NCI-H187 (cell line): ENCODE measurements around the gene NKD2.
"Not testable (repeated sequence)": the region's sequence is repeated elsewhere in the genome, so short reads cannot be mapped to it uniquely, and the experiment has no call there.

Experiments used
- DNase-seq, 2 experiments: peaks; one replicate each; lab custom pipeline; 2025; lab: John Stamatoyannopoulos, UW

Gene NKD2, protein sequence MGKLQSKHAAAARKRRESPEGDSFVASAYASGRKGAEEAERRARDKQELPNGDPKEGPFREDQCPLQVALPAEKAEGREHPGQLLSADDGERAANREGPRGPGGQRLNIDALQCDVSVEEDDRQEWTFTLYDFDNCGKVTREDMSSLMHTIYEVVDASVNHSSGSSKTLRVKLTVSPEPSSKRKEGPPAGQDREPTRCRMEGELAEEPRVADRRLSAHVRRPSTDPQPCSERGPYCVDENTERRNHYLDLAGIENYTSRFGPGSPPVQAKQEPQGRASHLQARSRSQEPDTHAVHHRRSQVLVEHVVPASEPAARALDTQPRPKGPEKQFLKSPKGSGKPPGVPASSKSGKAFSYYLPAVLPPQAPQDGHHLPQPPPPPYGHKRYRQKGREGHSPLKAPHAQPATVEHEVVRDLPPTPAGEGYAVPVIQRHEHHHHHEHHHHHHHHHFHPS

DNA sequence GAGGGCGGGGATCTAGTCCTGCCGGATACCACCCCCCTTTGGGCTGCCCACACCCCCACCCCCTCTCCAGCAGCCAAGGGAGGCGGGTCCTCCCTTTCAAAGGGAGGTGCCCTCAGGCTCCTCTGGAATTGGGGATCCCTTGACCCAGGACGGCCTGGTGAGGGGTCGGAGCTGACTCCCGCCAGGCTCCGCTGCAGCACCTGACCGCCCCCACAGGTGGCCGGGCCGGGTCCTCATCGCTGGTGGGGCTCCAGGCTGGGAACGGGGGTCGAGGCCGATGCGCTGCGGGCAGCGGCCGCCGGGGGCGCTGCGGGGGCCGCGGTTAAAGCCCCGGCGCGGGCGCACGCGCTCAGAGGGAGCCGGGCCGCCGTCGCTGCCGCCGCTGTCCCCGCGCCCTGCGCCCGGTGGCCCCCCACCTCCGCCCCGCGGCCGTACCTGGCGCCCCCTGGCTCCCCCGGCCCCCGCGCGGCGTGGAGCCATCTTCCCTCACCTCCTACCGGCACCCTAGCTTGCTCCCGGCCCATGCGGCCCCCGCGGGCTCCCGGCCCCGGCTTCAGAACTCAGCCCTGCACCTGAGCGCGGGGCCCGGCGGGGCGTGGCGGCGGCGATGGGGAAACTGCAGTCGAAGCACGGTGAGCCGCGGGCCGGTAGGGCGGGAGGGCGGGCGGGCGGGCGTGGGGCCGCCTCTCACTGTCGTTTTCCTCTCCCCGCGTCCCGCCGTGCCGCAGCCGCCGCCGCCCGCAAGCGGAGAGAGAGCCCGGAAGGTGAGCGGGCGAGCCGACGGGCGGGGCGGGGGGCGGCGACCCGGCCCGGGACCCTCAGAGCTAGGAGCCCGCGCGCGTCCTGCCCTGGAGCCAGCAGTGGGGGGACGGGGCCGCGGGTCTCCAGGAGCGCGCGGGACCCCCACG, at the start of gene NKD2:
Gene NKD2 (plus strand): TSS at position 352 of the 908 bp plus-strand sequence. CDS start 256 bp downstream, at position 608.
- no peak for DNase-seq

DNA sequence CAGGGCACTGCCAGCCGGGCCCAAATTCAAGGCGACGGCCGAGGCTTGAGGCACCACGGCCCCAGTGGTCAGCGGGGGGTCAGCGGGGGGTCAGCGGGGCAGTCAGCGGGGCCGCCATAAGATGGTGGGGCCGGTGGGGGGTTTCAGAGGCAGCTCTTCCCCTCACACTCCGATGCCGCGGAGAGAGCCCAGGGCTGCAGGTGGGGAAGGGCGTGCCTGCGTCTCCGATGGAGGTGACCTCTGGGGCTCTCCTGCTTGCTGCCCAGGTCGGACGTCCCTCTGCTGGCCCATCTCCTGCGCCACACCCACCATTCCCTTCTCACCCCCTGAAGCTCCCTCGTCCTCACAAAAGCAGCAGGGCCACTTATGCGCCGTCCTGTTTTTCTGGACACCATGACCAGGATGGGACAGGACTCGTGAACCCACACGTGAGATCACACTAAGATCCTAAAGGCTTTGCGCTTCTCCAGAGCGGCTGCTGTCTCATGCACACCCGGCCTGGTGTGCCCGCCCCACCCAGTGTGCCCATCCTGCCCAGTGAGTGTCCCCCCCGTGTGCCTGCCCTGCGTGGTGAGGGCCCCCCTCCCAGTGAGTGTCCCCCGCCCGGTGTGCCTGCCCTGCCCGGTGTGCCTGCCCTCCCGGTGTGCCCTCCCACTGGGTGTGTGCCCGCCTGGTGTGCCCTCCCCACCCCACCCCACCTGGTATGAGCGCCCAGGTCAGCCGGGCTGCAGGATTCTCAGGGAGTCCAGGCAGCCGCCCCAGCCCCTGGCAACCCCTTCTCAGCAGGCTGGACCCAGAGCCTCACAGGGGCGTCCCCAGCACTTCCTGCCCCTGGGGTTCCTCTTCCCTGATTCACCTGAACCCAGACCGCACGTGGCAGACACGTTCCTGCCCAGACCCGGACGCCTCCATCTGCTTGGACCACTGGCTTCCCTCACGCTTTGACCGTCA, 48.7 kb upstream of the NKD2 start:
- DNase-seq = no peak

DNA sequence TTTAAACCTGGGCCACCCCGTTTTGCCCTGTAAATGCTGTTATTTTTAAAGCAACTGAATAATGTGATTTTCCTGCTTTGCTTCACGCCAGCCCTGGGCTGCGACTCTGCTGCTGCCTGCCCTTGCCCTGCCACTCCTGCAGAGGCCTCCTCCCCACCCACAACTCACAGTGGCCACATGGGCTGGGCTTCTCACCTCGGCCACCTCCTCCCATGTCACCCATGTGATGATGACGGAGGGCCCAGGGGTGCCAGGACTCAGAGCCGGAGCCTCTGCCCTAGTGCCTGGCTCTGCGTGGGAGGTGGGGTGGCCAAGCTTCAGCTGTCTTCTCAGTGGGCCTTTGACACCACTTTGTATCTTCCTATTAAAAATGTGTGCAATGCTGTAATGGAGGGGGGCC, 48.1 kb upstream of the NKD2 start:
- no peak for DNase-seq

DNA sequence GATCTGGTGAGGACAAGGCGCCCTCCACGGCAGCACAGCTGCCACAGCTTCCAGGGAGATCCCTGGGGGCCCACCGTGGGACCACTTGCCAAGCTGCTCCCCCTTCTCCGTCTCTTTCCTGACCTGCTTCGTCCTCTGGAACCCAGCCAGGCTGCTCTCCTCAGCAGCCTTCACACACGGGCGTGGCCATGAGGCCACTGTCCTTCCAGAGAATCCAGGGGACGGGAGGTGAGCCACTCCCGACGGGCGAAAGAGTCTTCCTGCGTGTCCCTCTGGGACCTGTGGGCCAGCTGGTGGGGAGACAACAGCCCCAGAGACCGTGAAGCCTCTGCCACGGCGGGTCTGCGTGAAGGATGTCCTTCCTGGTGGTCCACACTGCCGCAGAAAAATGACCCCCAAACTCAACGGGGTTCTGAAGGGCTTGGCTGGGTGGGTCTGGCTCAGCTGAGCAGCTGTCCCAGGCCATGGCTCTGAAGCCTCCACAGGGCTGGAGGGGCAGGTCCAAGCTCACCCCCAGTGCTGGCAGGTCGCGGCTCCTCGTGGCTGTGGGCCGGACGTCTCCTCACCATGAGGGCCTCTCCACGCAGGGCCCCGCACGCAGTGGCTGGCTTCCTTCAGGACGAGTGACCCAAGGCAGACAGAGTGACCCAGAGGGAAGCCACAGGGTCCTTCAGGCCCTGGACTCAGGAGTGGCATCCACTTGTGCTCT, 47.4 kb upstream of the NKD2 start:
- DNase-seq = no peak

DNA sequence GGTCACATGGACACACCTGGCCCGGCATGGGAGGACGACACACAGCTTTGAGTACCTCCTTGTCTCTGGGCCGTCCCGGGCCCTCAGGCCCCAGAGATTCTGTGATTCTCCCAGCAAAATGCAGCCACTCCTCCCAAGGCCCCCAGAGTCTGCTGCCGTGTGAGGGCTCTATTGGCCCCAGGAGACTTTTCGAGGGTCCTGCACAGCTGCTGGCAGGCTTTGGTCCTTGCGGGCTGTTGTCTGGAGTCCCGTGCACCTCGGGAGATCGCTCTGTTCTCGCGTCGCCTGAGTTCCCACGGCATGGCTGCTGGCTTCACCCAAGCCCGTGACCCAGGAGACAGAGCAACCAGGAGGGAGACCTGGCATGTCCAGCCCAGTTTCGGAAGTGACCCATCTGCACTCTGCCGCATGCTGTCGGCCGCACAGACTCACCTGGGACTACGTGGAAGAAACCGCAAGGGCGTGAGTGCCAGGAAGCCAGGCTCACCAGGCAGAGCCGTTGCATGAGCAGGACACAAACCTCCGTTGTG, 46.8 kb upstream of the NKD2 start:
- DNase-seq = no peak

DNA sequence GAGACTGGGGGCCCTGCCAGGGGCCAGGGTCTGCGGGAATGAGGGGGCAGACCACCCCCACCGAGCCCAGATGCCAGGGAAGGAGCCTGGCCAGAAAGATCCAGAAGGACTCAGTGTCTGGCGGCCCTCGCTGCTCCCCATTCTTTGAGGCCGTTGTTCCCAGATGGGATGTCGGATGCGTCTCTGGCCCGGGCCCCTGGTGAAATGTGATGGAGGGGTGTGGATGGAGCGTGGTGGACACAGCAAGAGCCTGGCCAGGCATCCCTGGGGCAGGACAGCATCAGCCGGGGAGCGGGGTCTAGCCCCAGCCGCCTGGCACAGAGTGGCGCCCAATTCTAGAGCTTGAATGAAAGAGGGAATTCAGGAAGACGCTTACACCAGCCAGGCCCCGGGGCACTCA, 46.2 kb upstream of the NKD2 start:
- no peak for DNase-seq

DNA sequence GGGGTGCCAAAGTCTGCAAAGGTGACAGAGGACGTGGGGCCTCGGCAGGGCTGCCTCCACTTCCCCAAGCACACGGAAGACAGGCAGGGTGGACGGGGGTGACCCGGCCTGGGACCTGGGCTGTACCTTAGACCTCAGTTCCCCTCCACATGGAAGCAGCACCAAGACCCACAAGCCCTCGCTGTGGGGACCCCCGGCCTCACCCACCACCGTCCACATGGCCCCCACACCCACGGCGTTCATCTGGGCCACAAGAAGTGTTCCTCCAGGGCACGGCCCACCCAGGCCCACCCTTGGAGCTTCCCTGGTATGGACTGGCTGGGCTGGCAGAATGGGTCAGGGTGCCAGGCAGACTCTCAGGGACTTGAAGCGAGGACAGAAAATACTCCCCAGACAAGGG, 45.8 kb upstream of the NKD2 start:
- DNase-seq = no peak

DNA sequence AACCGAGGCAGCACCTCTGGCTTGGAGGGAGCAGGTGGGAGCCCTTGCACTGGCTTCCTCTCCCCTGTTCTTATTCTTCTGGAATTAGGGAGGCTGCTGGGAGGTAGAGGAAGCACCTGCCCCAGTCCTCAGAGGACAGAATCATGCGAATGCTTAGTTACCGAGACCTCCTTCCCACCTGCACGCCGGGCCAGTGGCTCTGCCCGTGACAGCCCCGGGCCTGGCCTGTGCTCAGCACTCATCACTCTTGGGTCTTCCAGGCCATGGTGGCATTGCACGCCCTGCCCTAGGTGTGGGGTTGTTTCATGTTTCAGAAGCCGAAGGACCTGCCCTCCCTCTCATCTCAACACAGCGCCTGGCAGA, 45.3 kb upstream of the NKD2 start:
- DNase-seq = no peak

DNA sequence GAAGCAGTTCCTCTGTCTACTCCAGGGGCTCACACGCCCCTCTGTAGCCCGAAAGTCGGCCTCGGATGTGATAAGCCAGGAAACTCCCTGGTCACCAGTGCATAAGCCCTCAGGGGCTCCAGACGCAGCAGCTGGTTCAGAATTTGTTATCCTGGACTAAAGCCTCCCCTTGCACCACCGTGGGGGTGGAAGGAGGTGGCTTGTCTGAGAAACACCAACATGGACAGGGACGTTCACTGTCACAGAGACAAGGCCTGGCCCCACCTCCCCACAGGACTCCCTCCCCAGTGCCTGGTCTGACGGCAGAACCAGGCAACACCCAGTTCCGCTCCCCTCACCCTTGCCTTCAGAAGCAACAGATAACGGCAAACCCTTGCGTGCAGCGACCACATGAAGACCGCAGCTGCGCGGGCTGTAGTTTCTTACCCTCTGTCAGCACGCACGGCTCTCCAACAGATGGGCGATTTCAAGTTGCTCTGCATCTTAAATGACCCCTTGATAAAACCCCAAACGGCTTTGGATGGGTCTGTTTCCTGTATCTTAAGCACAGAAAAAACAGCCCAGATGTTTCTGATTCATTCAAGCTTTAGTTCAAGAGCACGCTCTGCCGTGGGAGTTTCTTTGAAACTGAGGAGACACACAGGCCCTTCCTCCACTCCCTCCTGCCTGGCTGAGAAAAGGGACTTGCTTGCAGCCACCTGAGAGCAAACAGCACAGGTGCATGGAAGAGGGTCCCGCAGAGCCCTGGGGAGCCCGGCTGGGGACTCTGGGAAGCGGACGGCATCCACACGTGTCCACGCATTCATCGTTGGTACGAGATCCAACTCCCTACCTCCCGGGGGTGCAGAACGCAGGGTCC, 44.7 kb upstream of the NKD2 start:
- no peak for DNase-seq

DNA sequence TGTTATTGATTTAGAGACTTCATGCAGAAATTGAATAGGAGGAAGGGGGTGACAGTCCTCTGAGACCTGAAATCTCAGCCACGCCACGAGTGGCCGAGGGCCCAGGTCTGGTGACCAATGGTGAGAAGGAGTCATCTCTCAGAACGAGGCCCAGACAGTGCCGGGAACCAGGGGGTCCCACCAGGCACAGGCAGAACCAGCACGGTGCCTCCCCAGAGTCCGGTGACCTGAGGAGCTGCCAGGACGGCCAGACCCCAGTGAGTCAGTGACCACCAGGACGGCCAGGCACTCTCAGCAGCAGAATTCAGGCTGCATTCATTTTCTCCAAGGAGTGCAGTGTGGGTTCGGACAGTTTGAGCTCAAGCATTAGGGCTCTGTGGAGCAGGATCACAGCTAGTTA, 43.8 kb upstream of the NKD2 start:
- no peak for DNase-seq

DNA sequence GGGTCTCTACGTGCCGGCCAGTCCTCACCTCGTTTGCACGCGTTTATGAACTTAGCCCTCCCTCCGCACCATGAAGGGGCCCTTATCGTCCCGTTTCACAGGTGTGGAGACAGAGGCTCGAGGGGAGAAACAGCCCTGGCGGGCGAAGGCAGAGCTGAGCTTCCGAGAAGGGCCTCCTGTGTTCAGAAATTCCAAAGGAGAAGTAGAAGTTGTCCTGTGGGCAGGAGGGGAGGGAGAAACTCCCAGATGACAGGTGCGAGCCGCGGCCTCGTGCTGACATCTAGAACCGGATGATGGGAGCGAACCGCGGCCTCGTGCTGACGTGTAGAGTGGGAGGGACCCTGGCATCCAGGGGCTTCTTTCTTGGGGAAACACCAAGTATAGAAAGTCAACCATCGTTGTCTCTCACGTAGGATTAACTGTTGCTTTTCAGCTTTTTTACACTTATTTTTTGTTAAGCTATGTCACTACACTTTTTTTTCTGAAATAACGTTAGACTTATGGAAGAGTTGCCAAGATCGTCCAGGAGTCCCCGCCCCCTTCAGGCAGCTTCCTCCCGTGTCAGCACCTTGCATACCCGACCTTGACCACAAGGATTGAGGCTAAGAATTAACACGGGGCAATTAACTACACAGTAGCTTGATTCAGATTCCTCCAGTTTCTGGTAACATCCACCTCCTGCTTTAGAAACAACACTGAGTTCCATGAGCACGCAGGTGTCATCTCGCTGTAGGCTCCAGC, 42.8 kb upstream of the NKD2 start:
- DNase-seq = no peak

DNA sequence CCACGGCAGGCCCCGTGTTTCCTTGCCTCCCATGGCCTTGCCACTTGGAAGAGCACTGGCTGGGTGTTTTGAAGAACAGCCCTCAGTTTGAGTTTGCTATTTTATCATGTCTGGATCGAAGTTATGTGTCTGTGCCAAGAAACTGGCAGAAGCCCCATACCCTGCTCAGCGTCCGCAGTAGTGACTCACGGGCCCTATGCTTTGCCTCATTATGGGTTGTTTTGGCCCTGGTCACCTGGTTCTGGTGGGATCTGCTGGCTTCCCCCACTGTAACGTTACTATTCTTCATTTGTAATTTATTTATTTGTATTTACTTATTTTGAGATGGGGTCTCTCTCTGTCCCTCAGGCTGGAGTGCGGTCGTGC, 42.3 kb upstream of the NKD2 start:
- DNase-seq = no peak

DNA sequence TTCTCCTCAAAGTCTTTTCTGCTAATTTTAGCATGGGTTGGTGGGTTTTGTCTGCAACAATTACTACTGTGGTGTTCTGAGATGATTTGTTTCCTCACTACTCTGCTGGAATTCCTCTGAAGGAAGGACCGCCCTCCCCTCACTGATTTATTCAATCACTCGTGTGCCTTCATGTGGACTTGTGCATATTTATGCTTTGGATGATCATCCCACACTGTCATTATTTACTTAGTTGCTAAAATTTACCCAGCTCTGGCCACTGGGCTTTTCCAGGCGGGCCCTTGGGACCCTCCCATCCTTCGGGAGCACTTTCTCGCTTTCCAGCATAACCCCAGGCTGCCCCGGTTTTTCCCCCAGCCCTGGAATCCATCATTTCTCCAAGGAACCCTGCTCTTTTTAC, 41.7 kb upstream of the NKD2 start:
- DNase-seq = no peak

DNA sequence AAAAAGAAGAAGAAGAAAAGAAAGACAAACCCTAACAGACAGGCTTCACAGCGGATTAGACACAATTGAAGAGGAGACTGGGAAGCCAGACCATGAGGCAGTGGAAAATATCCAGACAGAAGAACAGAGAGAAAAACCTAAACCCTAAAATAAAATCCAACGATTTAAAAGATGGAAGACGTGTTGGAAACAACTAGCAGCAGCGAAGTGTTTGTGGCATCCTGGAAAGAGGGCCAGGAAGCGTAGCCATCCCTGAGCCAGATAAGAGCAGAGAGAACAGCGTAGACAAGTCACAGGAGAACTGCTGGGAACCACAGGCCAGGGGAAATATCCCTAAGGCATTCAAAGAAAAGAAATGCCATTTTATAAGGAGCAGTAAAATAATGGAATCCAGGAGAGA, 39.7 kb upstream of the NKD2 start:
- DNase-seq = no peak

DNA sequence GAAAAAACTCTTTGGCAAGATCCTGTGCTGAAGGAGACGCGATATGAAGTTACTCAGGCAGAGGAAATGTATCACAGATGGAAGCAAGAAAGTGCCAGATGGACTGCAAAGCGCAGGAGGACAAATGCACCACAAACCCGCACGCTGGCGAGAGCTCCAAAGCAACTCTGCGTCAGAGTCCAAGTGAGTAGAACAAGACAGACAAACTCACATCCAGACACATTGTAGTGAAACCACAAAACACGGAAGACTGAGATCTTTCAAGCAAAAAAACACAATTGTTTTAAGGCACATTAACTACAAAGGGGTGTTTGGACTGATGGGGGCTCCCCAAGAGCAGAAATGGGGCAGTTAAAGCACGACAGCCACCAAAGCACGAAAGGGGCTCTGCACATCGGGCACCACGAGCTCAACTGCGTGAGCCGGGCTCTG, 39.2 kb upstream of the NKD2 start:
- no peak for DNase-seq

DNA sequence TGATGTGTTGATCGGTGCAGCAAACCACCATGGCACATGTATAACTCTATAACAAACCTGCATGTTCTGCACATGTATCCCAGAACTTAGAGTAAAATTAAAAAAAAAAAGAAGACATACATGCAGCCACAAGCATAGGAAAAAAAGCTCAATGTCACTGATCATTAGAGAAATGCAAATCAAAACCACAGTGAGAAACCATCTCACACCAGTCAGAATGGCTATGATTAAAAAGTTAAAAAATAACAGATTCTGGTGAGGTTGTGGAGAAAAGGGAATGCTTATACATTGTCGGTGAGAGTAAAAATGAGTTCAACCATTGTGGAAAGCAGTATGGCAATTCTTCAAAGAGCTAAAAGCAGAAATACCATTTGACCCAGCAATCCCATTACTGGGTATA, 36.0 kb upstream of the NKD2 start:
- not testable (repeated sequence) for DNase-seq

DNA sequence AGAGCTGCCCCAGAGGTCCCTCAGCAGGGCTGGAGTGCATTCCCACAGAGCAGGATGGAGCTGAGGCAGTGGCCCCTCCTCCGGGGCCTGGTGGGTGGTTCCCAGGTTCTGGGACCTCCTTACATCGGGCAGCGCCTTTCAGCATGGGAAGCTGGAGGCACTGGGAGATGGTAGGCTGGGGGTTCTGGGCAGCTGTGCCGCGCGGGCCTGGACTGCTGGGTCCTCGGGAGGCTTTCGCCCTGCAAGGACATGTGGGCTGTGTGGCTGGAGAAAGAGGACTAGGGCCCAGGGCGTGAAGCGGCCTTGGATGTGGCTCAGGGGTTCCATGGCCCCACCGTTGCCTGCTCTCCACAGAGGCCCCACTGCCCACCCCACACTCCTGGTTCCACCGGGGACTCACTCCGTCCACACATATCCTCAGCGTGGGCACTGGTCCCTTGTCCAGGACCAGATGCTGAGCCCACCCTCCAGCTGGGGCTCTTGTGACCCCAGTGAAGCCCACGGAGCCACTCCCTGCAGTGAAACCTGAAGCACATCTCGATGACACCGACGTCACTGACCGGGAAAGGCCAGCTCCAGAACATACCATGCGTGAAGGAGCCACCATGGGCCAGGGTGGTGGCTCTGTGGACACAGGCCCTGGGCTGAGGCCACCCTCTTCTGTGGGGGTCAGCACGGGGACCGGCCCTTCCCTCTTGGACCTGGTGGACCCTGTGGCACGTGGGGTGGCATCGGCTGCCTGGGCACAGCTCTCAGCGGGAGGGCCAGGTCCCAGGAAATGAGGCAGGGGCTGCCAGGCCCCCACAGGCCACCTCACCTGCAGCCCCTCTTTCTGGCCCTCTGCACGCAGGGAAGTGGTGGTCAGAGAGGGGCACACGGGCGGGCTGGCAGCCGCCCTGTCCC, 31.5 kb upstream of the NKD2 start:
- DNase-seq = no peak

DNA sequence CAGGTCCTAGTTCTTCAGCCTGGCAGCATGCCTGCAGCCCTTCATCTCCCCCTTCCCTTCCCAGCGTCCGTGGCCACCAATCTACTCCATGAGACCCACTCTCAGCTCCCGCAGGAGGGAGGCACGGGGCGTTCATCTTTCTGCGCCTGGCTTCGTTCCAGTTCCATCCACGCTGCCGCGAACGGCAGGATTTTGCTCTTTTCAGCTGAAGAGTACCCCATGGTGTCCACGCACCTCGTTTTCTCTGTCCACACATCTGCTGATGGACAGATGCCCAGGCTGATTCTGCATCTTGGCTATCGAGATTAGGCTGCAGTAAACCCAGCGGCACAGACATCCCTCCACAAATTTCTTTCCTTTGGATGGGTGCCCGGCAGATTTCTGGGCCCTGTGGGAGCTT, 30.5 kb upstream of the NKD2 start:
- DNase-seq = no peak
